ENCODE results near the gene PRR9. TPM values are rescaled to one million over a fixed set of nuclear protein-coding genes. Genes with fewer than 3 reads are reported as not detected.
"Not testable (repeated sequence)": the region's sequence is repeated elsewhere in the genome, so short reads cannot be mapped to it uniquely, and the experiment has no call there.

Gene PRR9
- total RNA-seq, 1 donor from 2014 or later = not detected

GRCh38 chr1:153228491-153228890 lies 11.1 kb downstream of the PRR9 start:
- H3K4me1 ChIP-seq = no peaks in the 10 kb centered on the region
- H3F3A ChIP-seq (ENCODE audit: low read depth) = no peaks in the 10 kb centered on the region
- H3K4me3 ChIP-seq = no peak overlapping the region
- no peaks in the 10 kb centered on the region for H3K79me2 ChIP-seq (ENCODE audit: low read depth)
- no peak overlapping the region for H3K27ac Mint-ChIP-seq
- H3K27me3 Mint-ChIP-seq (ENCODE audit: insufficient read depth, low read depth) = peaks cover 2% of the 10 kb centered on the region
- no peak overlapping the region for H3K27ac ChIP-seq
- H3K9me3 ChIP-seq (ENCODE audit: low read depth) = peaks cover 3% of the 10 kb centered on the region
- no peaks in the 10 kb centered on the region for H4K20me1 ChIP-seq (ENCODE audit: low read depth)
- no peaks in the 10 kb centered on the region for H3K36me3 ChIP-seq
- no peak overlapping the region for H2AFZ ChIP-seq (replicated peaks)
- DNase-seq (ENCODE audit: low spot score) = no peak
- H3K4me1 Mint-ChIP-seq = no peaks in the 10 kb centered on the region
- H3K4me3 Mint-ChIP-seq = no peak overlapping the region
- no peaks in the 10 kb centered on the region for H3K9me3 Mint-ChIP-seq
- no peaks in the 10 kb centered on the region for H3K36me3 Mint-ChIP-seq
- TF ChIP-seq, protein P1, sequence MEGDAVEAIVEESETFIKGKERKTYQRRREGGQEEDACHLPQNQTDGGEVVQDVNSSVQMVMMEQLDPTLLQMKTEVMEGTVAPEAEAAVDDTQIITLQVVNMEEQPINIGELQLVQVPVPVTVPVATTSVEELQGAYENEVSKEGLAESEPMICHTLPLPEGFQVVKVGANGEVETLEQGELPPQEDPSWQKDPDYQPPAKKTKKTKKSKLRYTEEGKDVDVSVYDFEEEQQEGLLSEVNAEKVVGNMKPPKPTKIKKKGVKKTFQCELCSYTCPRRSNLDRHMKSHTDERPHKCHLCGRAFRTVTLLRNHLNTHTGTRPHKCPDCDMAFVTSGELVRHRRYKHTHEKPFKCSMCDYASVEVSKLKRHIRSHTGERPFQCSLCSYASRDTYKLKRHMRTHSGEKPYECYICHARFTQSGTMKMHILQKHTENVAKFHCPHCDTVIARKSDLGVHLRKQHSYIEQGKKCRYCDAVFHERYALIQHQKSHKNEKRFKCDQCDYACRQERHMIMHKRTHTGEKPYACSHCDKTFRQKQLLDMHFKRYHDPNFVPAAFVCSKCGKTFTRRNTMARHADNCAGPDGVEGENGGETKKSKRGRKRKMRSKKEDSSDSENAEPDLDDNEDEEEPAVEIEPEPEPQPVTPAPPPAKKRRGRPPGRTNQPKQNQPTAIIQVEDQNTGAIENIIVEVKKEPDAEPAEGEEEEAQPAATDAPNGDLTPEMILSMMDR (IDR thresholded peaks at IDR 0.05) = no peak
- no peak for TF ChIP-seq EZH2phosphoT487 (IDR thresholded peaks at IDR 0.05)
- no peak for TF ChIP-seq EZH2 (IDR thresholded peaks at IDR 0.05)
- H3K27me3 ChIP-seq = no peaks in the 10 kb centered on the region
- no peak overlapping the region for H3K4me2 ChIP-seq
- no peak overlapping the region for H3K9ac ChIP-seq

GRCh38 chr1:153229076-153229829 lies 11.9 kb downstream of the PRR9 start:
- not testable (repeated sequence) for H2AFZ ChIP-seq (replicated peaks); H3K4me1 ChIP-seq; H3F3A ChIP-seq (ENCODE audit: low read depth)

GRCh38 chr1:153231363-153231762 lies 14.0 kb downstream of the PRR9 start:
- H3K4me3 Mint-ChIP-seq = no peak overlapping the region
- Histone ChIP-seq H2AFZ (replicated peaks) (no peak overlapping the region), H3K27ac (no peak overlapping the region), H3K4me2 (no peak overlapping the region), H3K9ac (no peak overlapping the region), H3K27me3 (no peaks in the 10 kb centered on the region), H3K36me3 (no peaks in the 10 kb centered on the region), H3K4me1 (no peaks in the 10 kb centered on the region), H3K4me3 (no peak overlapping the region), H3F3A (ENCODE audit: low read depth) (no peaks in the 10 kb centered on the region), H4K20me1 (ENCODE audit: low read depth) (no peaks in the 10 kb centered on the region), H3K79me2 (ENCODE audit: low read depth) (no peaks in the 10 kb centered on the region), H3K9me3 (ENCODE audit: low read depth) (no peaks in the 10 kb centered on the region)
- no peaks in the 10 kb centered on the region for H3K4me1 Mint-ChIP-seq
- no peaks in the 10 kb centered on the region for H3K36me3 Mint-ChIP-seq
- no peaks in the 10 kb centered on the region for H3K9me3 Mint-ChIP-seq
- no peak for DNase-seq (ENCODE audit: low spot score)
- no peak overlapping the region for H3K27ac Mint-ChIP-seq
- TF ChIP-seq, protein P1 (IDR thresholded peaks at IDR 0.05) = no peak
- TF ChIP-seq EZH2 (IDR thresholded peaks at IDR 0.05) = no peak
- TF ChIP-seq EZH2phosphoT487 (IDR thresholded peaks at IDR 0.05) = no peak
- H3K27me3 Mint-ChIP-seq (ENCODE audit: insufficient read depth, low read depth) = peaks cover 2% of the 10 kb centered on the region

More at GRCh38 chr1:153229076-153229829, 11.9 kb downstream of the PRR9 start:
- not testable (repeated sequence) for H3K27ac ChIP-seq; H4K20me1 ChIP-seq (ENCODE audit: low read depth); H3K4me2 ChIP-seq; H3K27me3 ChIP-seq; H3K9me3 ChIP-seq (ENCODE audit: low read depth); H3K79me2 ChIP-seq (ENCODE audit: low read depth); H3K9ac ChIP-seq; H3K27me3 Mint-ChIP-seq (ENCODE audit: insufficient read depth, low read depth); H3K4me3 ChIP-seq; H3K36me3 ChIP-seq; H3K36me3 Mint-ChIP-seq; H3K4me3 Mint-ChIP-seq; H3K4me1 Mint-ChIP-seq; H3K27ac Mint-ChIP-seq; H3K9me3 Mint-ChIP-seq
- TF ChIP-seq, protein P1 (IDR thresholded peaks at IDR 0.05) = peak; percentile 46
- DNase-seq (ENCODE audit: low spot score) = peak; percentile 24
